Erythroblast (primary cell): ENCODE measurements around the gene RNPS1.

Experiments
- DNase-seq, 2 experiments: peaks; one replicate each; lab custom pipeline; 2025; lab: John Stamatoyannopoulos, UW
- GATA1 ChIP-seq: IDR thresholded peaks from 2 replicates; pipeline ENCODE4 v1.6.1; 2011; ENCODE audit warnings: low read depth, mild to moderate bottlenecking, control low read depth, low read length, moderate library complexity
- POLR2A ChIP-seq: IDR thresholded peaks from 2 replicates; pipeline ENCODE4 v1.6.1; 2011; ENCODE audit warnings: mild to moderate bottlenecking, low read length

Gene RNPS1, protein sequence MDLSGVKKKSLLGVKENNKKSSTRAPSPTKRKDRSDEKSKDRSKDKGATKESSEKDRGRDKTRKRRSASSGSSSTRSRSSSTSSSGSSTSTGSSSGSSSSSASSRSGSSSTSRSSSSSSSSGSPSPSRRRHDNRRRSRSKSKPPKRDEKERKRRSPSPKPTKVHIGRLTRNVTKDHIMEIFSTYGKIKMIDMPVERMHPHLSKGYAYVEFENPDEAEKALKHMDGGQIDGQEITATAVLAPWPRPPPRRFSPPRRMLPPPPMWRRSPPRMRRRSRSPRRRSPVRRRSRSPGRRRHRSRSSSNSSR

DNA sequence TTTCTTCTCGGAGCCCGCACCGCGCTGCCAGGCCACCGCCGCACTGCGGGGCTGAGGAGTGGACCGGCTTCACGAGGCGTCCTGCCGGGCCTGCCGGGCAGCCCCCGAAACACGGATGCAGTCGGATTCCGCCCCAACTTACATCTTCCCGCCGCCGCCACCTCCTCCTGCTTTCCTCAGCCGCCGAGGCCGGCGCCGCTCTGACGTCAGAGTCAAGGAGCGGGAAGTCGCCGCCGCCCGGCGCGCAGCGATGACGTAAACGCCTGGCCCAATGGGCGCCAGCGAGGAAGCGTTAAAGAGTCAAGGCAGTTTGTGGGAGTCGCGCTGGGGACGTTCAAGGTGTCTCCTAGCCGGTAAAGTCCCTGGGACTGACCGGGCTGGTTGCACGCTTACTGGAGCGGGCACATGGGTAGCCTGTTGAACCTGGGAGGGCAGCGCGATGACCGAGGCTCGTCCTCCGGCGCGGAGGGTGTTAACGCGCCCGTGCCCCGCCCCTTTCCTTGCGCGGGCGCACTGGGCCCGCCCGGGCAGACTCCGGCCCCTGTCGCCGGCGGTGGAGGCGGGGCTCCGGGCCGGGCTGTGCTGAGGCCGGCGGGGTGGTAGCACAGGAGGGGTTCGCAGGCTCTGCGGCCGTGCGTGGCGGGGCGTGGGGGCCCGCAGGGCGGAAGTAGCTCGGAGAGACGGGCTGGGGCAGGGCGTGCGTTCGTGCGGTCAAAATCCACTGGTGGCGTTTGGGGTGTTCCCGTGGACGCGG, at the start of gene RNPS1:
Gene RNPS1 (minus strand): TSS at position 214 of the 754 bp plus-strand sequence. CDS start 3,483 bp downstream, outside the sequence.
- TF ChIP-seq POLR2A: peak; percentile 98
- no peak for TF ChIP-seq GATA1
- DNase-seq: peak; percentile 97 to 99

DNA sequence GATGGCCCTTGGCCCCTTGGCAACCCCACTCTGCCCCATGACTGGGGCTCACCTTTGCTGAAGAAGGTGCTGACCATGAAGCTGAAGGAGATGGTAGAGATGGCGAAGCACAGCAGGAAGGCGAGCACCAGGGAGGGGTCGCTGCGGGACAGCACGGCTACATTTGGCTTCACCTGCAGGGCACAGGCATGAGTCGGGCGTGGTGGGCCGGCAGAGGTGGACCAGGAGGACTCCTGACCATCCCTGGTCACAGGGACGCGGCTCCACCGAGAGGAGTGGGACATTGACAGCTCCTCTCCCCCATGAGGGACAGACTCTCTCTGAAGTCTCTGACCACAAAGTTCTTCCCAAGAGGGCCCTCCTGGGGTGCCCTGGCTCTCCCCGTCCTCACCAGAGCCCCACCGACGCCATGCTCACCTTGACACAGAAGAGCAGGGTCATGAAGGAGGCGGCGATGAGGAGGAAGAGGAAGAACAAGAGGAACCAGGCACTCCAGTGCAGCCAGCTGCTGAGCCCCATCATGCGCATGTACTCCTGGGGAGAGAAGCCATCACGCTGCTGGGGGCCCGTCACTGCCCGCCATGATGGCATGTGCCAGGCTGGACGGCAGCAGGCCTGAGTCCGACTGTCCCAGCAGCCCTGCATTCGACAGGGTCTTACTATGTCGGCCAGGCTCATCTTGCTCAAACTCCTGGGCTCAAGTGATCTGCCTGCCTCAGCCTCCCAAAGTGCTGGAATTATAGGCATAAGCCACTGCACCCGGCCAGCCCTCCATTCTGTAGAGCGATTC, 49.5 kb upstream of the RNPS1 start:
- TF ChIP-seq POLR2A: no peak
- TF ChIP-seq GATA1: no peak
- no peak for DNase-seq

DNA sequence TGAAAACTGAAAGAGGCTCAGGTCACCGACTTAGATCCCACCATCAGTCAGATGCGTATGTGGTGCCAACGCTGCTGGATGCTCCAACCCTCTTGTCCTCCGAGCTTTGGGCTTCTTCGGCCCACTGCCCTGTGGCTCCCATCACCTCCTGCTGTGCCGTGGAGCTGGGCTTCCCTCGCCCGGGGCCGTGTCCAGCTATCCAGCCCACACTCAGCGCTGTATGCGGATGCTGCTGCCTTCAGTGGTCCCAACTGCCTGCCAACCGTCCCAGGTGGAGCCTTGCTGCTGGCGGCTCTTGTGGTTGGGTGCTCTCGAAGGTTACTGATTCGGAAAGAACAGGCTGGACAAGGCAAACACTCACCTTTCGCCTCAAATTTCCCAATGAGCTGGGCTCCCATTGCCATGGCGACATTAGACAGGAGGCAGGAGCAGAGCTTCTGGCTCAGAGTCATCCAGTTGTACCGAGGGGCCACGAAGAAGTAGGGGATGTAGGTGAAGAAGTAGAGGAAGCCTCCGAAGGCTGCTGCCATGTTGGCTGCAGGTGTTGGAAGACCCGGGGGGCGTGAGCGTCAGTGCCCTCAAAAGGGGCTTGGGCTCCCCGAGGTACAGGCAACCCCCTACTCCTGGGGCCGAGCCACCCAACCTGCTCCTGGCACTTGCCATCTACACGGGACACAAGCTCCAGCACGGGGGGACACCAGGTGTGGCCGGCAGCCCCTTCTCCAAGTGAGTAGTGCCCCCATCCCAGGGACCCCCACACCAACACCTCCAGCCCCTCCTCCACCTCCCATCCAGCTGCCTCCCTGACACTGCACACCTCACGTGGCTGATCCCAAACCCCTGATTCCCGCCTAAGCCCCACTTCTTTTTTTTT, 40.4 kb upstream of the RNPS1 start:
- no peak for DNase-seq
- TF ChIP-seq POLR2A (no peak), GATA1 (no peak)

DNA sequence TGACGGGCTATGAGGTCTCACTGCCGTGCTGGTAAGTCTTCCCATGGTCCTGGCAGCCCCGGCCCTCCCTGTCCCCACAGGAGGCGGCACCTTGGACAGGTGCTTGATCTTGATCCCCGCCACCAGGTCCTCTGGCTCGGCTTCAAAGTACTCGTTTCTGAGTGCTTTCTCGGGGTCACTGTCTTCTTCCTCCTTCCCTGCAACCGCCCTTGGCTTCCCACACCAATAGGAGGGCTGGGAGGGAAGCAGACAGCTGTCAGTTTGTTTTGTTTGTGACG, 31.9 kb upstream of the RNPS1 start:
- no peak for DNase-seq
- TF ChIP-seq GATA1 (no peak), POLR2A (no peak)

DNA sequence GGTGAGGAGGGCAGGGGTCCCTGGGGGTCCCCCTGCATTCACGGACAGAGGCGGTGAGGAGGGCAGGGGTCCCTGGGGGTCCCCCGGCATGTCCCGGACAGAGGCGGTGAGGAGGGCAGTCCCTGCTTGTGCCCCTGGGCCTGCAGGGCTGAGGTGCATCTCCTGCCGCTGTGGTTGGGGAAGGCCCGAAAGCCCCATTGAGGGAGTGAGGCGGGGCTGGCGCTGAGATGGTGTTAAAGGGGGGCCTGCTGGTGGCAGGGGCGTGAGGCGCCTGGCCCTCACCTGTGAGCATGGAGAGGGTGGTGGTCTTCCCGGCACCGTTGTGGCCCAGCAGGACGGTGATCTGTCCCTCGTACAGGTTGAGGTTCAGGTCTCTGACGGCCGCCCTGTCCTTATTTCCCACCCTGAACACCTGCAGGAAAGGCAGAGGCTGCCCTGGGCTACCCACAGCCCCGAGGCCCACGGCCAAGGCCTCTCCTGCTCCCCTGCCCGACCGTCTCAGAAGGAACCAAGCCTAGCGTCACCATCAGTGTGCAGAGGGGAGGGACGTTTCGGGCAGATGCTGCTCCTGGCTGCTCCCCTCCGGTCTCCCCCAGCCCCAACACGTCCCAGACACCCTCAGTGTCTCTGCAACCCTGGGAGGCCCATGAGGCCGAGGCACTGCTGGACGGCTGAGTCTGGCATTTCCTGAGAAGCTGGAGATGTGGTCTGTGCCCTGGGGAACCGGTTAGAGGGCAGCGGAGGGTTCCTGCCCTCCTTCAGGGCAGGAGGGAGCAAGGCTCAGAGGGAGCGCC, 31.4 kb upstream of the RNPS1 start:
- no peak for TF ChIP-seq POLR2A
- no peak for TF ChIP-seq GATA1
- no peak for DNase-seq

DNA sequence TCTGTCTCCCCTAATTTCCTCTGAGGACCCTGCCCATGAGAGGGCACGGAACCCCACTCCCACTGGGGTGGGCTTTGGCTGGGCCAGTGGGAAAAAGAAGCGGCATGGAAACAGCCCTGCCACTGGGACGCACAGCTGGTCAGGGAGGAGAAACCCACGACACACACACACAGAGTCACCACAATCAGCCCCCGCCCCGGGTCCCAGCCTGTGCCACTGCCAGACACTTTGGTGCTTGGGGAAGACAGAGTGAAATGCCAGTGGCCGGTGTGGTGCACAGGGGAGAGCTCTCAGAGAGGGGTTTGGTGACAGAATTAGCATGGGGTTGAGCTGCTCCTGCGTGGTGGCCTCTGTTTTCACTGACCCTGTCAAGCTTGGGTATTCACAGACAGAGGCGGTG, 30.7 kb upstream of the RNPS1 start:
- DNase-seq: no peak
- TF ChIP-seq POLR2A (no peak), GATA1 (no peak)

DNA sequence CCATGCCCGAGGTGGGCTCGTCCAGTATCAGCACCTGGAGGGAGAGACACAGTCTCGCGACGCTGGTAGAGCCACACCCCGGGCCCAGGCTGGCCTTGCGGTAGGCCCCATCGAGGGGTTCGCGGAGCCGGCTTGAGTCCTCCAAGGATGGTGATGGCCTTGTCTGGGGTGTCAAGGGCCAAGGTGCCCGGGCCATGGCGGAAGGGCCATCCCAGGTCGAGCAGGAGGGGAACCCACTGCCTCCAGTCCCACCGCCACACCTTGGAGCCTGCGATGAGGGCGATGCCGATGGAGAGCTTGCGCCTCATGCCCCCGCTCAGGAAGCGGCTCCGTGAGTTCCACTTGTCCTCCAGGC, 29.6 kb upstream of the RNPS1 start:
- TF ChIP-seq POLR2A: no peak
- TF ChIP-seq GATA1: no peak

DNA sequence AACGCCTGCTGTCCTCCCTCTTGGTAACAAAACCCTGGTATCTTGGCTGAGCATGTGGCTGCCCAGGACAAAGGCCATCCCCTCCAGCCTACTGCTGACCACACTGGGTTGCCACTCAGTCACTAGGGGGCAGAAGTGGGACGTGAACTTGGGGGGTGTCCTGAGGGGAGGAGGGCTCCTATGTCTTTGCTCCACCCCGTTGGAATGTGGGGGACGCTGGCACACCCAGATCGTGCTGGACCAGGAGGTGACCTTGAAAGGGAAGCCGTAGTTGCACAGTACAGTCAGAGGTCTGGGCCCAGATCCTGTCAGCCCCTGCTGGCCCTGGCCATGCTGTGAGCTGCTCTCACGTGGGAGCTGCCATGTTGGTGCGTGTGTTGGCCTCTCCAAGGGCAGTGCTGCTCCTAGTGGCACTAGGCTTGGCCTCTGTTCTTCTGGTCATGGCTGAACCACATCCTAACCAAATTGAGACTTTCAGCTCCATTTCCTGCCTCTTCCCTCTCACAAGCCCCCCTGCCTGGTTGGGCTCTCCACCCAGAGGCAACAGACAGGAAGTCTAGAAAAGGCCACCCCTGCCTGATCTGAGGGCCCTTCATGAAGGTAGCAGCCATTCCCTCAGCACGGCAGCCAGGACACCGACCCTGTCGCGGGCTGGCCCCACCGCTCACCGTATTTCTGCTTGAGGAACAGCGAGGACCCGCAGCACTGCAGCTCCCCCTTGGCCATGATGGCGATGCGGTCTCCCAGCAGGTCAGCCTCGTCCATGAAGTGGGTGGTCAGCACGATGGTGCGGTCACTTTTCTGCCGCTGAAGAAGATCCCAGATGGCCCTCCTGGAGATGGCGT, 29.0 kb upstream of the RNPS1 start:
- peak; percentile 48 to 58 for DNase-seq
- no peak for TF ChIP-seq GATA1
- TF ChIP-seq POLR2A: no peak

More for the DNA sequence above, 29.6 kb upstream of the RNPS1 start:
- DNase-seq: no peak

DNA sequence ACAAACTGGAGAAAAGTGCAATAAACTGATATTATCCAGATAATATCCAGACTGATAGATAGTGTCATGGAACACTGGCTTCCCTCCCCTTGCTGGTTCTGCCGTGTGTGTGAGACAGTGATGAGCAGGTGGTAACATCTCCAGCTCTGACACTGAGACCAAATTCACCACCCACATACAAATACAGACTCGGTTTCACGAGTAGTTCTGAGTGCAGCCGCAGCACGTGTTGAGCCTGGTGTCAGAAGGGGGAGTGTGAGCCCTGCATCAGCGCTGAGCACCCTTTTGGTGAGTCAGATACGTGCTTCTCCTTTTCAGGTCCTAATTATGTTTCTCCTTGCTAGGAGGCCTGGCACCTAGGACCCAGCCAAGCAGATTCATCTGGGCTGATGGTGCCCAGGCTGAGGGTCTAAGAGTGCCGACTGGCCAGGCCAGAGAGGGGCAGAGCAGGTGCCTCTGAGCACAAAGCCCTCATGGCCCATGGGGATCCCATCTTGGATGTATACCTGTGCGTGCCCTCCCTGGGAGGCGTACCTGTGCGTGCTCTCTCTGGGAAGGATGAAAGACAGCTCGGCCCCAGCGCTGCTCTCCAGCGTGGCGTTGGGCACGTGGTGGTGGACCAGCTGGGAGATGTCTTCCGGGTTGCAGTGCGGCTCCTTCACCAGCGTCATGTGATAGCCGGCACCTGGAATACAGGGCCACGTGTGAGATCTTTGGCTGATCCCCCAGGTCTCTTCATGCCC, 27.3 kb upstream of the RNPS1 start:
- DNase-seq: no peak
- TF ChIP-seq GATA1 (no peak), POLR2A (no peak)

DNA sequence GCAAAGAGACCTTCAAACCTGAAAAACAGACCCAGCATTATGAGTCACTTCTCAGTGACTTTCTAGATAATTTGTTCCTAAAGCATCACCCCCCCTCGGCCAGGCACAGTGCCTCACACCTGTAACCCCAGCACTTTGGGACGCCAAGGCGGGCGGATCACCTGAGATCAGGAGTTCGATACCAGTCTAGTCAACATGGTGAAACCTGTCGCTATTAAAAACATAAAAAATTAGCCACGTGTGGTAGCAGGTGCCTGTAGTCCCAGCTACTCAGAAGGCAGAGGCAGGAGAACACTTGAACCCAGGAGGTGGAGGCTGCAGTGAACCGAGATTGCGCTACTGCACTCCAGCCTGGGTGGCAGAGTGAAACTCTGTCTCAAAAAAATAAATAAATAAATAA, 24.3 kb upstream of the RNPS1 start:
- DNase-seq: no peak
- TF ChIP-seq POLR2A (no peak), GATA1 (no peak)

DNA sequence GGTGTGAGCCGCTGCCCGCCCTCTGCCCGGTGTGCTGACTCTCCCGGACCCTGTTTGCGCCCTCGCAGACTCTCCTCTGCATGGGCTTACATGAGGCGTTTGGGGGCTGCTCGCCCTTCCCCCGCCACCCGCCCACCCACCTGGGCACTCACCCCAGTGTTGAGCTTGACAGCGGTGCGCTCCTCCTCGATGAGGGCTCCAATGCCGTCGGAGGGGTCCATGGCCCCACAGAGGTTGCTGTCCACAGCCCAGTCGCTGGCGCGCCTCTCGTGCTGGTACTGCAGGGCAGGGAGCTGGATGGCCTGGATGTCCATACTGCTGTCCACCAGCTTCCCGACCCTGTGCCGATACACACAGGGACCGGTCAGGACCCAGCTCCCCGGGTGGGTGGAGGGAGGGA, 21.4 kb upstream of the RNPS1 start:
- DNase-seq: no peak
- TF ChIP-seq POLR2A: no peak
- TF ChIP-seq GATA1: no peak
